RWPE2 (cell line): ENCODE measurements around the gene BPIFB6.
A peak's percentile ranks its signal among the peaks of the same experiment; 100 is the strongest.

Source experiments
- ATAC-seq: fragments of 200-7000 bp; cut with Tn5 transposase; 3 replicates; pipeline ENCODE4 v1.9.1; 2021; ENCODE audit warnings: low read depth
- DNase-seq: peaks from one replicate; pipeline ENCODE4 v3.0.0-alpha.2; 2020; ENCODE audit warnings: low spot score
- H3K27ac ChIP-seq: fragments of 450-650 bp; 2 replicates; pipeline ENCODE4 v1.5.1; 2017; ENCODE audit warnings: mild to moderate bottlenecking; ENCODE audit not compliant: poor library complexity, severe bottlenecking
- H3K27me3 ChIP-seq: fragments of 250-450 bp; sonication (Bioruptor Pico); 2 replicates; pipeline ENCODE4 v1.5.1; 2021; ENCODE audit warnings: mild to moderate bottlenecking, moderate library complexity; ENCODE audit not compliant: insufficient read depth, poor library complexity, severe bottlenecking
- H3K36me3 ChIP-seq: fragments of 250-450 bp; sonication (Bioruptor Pico); 2 replicates; pipeline ENCODE4 v1.5.1; 2020; ENCODE audit warnings: low read depth, mild to moderate bottlenecking, moderate library complexity
- H3K4me1 ChIP-seq: fragments of 250-450 bp; sonication (Bioruptor Pico); 2 replicates; pipeline ENCODE4 v1.5.1; 2021; ENCODE audit warnings: mild to moderate bottlenecking, moderate library complexity; ENCODE audit not compliant: insufficient read depth, poor library complexity, severe bottlenecking
- H3K4me3 ChIP-seq: fragments of 250-450 bp; sonication (Bioruptor Pico); 2 replicates; pipeline ENCODE4 v1.5.1; 2021; ENCODE audit warnings: mild to moderate bottlenecking, moderate library complexity; ENCODE audit not compliant: severe bottlenecking
- H3K9me3 ChIP-seq: fragments of 250-450 bp; sonication (Bioruptor Pico); 2 replicates; pipeline ENCODE4 v1.5.1; 2021; ENCODE audit warnings: mild to moderate bottlenecking, moderate library complexity; ENCODE audit not compliant: severe bottlenecking
- CTCF ChIP-seq: fragments of 450-650 bp; IDR thresholded peaks from one replicate; pipeline ENCODE4 v1.5.1; 2017; ENCODE audit warnings: mild to moderate bottlenecking, moderate library complexity; ENCODE audit not compliant: poor library complexity, severe bottlenecking

Gene BPIFB6

GRCh38 chr20:33070111-33071053, 38.9 kb downstream of the BPIFB6 start:
- Histone ChIP-seq H3K4me3 (no peak overlapping the region), H3K9me3 (no peaks in the 10 kb centered on the region), H3K27ac (no peak overlapping the region), H3K36me3 (no peaks in the 10 kb centered on the region), H3K27me3 (no peaks in the 10 kb centered on the region), H3K4me1 (no peaks in the 10 kb centered on the region)
- peak; percentile 72 for DNase-seq
- no peak for ATAC-seq
- no peak for TF ChIP-seq CTCF

GRCh38 chr20:33071198-33071597, 39.8 kb downstream of the BPIFB6 start:
- no peaks in the 10 kb centered on the region for H3K27me3 ChIP-seq
- H3K27ac ChIP-seq: no peak overlapping the region
- H3K9me3 ChIP-seq: no peaks in the 10 kb centered on the region

GRCh38 chr20:33072362-33072761, 40.9 kb downstream of the BPIFB6 start:
- Histone ChIP-seq H3K27me3 (no peaks in the 10 kb centered on the region), H3K9me3 (no peaks in the 10 kb centered on the region), H3K36me3 (no peaks in the 10 kb centered on the region), H3K4me3 (no peak overlapping the region), H3K27ac (no peak overlapping the region), H3K4me1 (no peaks in the 10 kb centered on the region)
- no peak for TF ChIP-seq CTCF
- DNase-seq (no peak), ATAC-seq (no peak)

More at GRCh38 chr20:33071198-33071597, 39.8 kb downstream of the BPIFB6 start:
- Histone ChIP-seq H3K36me3 (no peaks in the 10 kb centered on the region), H3K4me3 (no peak overlapping the region), H3K4me1 (no peaks in the 10 kb centered on the region)
- DNase-seq (no peak), ATAC-seq (no peak)
- TF ChIP-seq CTCF: no peak

GRCh38 chr20:33072813-33073212, 41.4 kb downstream of the BPIFB6 start:
- Histone ChIP-seq H3K27ac (no peak overlapping the region), H3K9me3 (no peaks in the 10 kb centered on the region), H3K27me3 (no peaks in the 10 kb centered on the region), H3K36me3 (no peaks in the 10 kb centered on the region), H3K4me3 (no peak overlapping the region), H3K4me1 (no peaks in the 10 kb centered on the region)
- DNase-seq (no peak), ATAC-seq (no peak)
- TF ChIP-seq CTCF: no peak

- no peaks in the 10 kb centered on the region for H3K4me1 ChIP-seq
- H3K27ac ChIP-seq: no peak overlapping the region
- TF ChIP-seq CTCF: no peak
- no peaks in the 10 kb centered on the region for H3K27me3 ChIP-seq
- ATAC-seq: no peak
- H3K9me3 ChIP-seq: no peaks in the 10 kb centered on the region
- H3K4me3 ChIP-seq: no peak overlapping the region
- DNase-seq: no peak
- no peaks in the 10 kb centered on the region for H3K36me3 ChIP-seq
These were observed 43.2 kb downstream of the BPIFB6 start for GRCh38 chr20:33074675-33075074.
